Right lobe of liver (tissue), 6 donors: Measurements from ENCODE around the gene CEP95. TPM values are rescaled to one million over a fixed set of nuclear protein-coding genes. Genes with fewer than 3 reads are reported as not detected.

Source experiments
- ATAC-seq, 4 donors: fragments of 200-7000 bp; cut with Tn5 transposase; one replicate each; pipeline ENCODE4 v1.9.1; 2020; ENCODE audit warnings: mild to moderate bottlenecking in 4 of 4, moderate library complexity in 4 of 4
- DNase-seq, 3 donors: peaks; one replicate each; pipeline ENCODE4 v3.0.0-alpha.2; 2020
- H3K27ac ChIP-seq, 3 donors: fragments of 200-600 bp; one replicate each; pipeline ENCODE4 v1.8.0; 2022
- H3K27me3 ChIP-seq, 2 donors: fragments of 200-600 bp; one replicate each; pipeline ENCODE4 v1.8.0; 2022
- H3K36me3 ChIP-seq, 4 donors: fragments of 200-600 bp; sonication (generic) in 1 of 4; one replicate each; pipeline versions ENCODE4 v1.5.1 to v1.8.0; 2017 to 2022; ENCODE audit warnings: control low read depth in 1 of 4
- H3K4me1 ChIP-seq, 4 donors: fragments of 200-600 bp; sonication (generic) in 1 of 4; one replicate each; pipeline versions ENCODE4 v1.5.1 to v1.8.0; 2017 to 2022; ENCODE audit warnings: control low read depth in 1 of 4
- H3K4me3 ChIP-seq, 3 donors: fragments of 200-600 bp; one replicate each; pipeline ENCODE4 v1.8.0; 2022
- H3K9me3 ChIP-seq, 4 donors: fragments of 200-600 bp; sonication (generic) in 1 of 4; one replicate each; pipeline versions ENCODE4 v1.5.1 to v1.8.0; 2017 to 2022; ENCODE audit warnings: control low read depth in 1 of 4
- CTCF ChIP-seq, 4 donors: fragments of 200-600 bp in 3 of 4; fragments of 450-650 bp in 1 of 4; IDR thresholded peaks; one replicate each; pipeline versions ENCODE4 v1.5.1 to v1.8.0; 2016 to 2022; ENCODE audit warnings: antibody characterized with exemption in 4 of 4, mild to moderate bottlenecking in 2 of 4
- POLR2A ChIP-seq: fragments of 450-650 bp; IDR thresholded peaks from one replicate; pipeline ENCODE4 v1.6.1; 2017; ENCODE audit warnings: antibody characterized with exemption, mild to moderate bottlenecking
- WGBS: methylation state at CpG from one replicate; pipeline ENCODE4 v1.1.6; 2018; ENCODE audit warnings: low coverage, low lambda C conversion rate; ENCODE audit not compliant: insufficient coverage; ENCODE audit errors: missing lambda C conversion rate; 5-methylcytosine and 5-hydroxymethylcytosine counted together
- intact Hi-C, 2 donors: fragments of 100-400 bp; cut with DNase I; formaldehyde crosslinking; loops; one replicate each; pipeline versions ENCODE4 v1.11.2 to v1.14.1; 2022
- total RNA-seq, 6 experiments: library from RNA; depleted of rRNA in 2 of 6; stranded (reverse); fragments of >200 nt in 2 of 6; fragmentation: NEBNext Ultra II Directional in 3 of 6; extraction: Animal tissue kit (Norgen Biotek cat#: 25700) in 3 of 6; gene quantifications; one replicate each; pipeline versions ENCODE4 v1.1.0 to v1.2.4, GENCODE V29; 2016 to 2023
- donor health status: DM: no; HTN: yes; CAD: no.
- donor health status: DM: no; HTN: no; CAD: no.
- donor health status: DM: no; HTN: no; CAD: no.
- donor health status: DM: no; HTN: yes; CAD: no.
- donor health status: DM: no; HTN: yes; CAD: no.

Gene CEP95
- total RNA-seq, 6 experiments from 2014 or later = 11.0 to 27.6 (median 14.0) TPM

GRCh38 chr17:64471440-64471839, 35.3 kb upstream of the CEP95 start:
- no peaks in the 10 kb centered on the region for H3K4me1 ChIP-seq
- H3K9me3 ChIP-seq = no peaks in the 10 kb centered on the region
- H3K27me3 ChIP-seq = no peaks in the 10 kb centered on the region
- 89% methylated on average over 3 of the region's 3 CpGs for WGBS
- no peak overlapping the region for H3K27ac ChIP-seq
- no peaks in the 10 kb centered on the region for H3K36me3 ChIP-seq
- no peak overlapping the region for H3K4me3 ChIP-seq
- TF ChIP-seq POLR2A (no peak), CTCF (IDR thresholded peaks at IDR 0.05) (no peak)
- DNase-seq = no peak
- no peak for ATAC-seq
- intact Hi-C loops = no loop called here

- no peak overlapping the region for H3K4me3 ChIP-seq
- H3K9me3 ChIP-seq = no peaks in the 10 kb centered on the region
- H3K4me1 ChIP-seq = no peaks in the 10 kb centered on the region
- H3K27ac ChIP-seq = no peak overlapping the region
- DNase-seq = no peak
- ATAC-seq = no peak
- H3K36me3 ChIP-seq = no peaks in the 10 kb centered on the region
- WGBS = 88% methylated on average over 2 of the region's 2 CpGs
- intact Hi-C loops = no loop called here
- TF ChIP-seq POLR2A (no peak), CTCF (IDR thresholded peaks at IDR 0.05) (no peak)
- H3K27me3 ChIP-seq = no peaks in the 10 kb centered on the region
These were observed 34.2 kb upstream of the CEP95 start for GRCh38 chr17:64472564-64472963.

DNA sequence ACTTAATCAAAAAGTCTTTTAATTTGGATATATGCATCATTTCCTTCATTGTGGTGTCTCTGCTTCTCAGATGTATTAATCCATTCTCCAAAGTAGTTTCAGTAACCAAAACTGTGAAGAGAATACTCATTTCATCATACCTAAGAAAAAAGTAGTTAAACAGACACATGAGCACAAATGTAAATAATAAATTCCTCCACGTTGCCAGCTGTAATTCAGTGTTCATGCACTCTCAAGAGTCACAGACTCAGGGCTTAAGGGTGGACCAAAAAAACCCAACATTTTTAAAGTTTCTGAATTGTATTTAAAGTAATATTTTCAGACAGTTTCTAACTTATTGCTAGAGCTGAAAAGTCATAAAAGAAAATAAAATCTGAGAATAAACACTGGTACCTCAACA, 28.9 kb upstream of the CEP95 start:
- Histone ChIP-seq H3K4me3 (no peak overlapping the region), H3K4me1 (no peaks in the 10 kb centered on the region), H3K36me3 (peaks cover 0 to 12% (median 2%) of the 10 kb centered on the region in 4 donors), H3K9me3 (no peaks in the 10 kb centered on the region), H3K27ac (no peak overlapping the region), H3K27me3 (no peaks in the 10 kb centered on the region)
- DNase-seq (no peak), ATAC-seq (no peak)
- no peak for TF ChIP-seq POLR2A
- TF ChIP-seq CTCF (IDR thresholded peaks at IDR 0.05) = no peak
- WGBS = 21% methylated on average over 1 of the region's 1 CpG
- intact Hi-C loops = no loop called here

DNA sequence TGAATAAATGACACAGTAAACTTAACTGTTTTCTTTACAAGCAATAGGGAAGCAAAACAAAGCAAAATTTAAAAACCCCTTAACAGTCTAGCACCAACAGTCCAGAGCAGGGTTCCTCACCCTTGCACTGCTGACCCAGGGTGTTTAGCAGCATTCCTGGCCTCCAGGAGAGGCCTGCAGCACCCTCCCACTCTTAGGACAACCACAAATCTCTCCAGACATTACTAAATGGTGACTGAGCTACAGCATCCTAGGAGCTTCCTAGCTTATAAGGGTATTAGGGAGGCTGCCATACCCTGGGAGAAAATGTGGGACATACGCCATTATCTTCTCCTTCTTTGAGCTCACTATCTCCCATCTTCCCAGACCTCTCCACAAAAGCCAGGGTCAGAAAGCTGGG, 25.8 kb upstream of the CEP95 start:
- peaks cover 0 to 22% (median 4%) of the 10 kb centered on the region in 4 donors for H3K36me3 ChIP-seq
- no peaks in the 10 kb centered on the region for H3K9me3 ChIP-seq
- ATAC-seq (no peak), DNase-seq (no peak)
- no peak overlapping the region for H3K4me3 ChIP-seq
- 100% methylated on average over 1 of the region's 1 CpG for WGBS
- TF ChIP-seq POLR2A (no peak), CTCF (IDR thresholded peaks at IDR 0.05) (no peak)
- no peaks in the 10 kb centered on the region for H3K27me3 ChIP-seq
- H3K4me1 ChIP-seq = no peaks in the 10 kb centered on the region
- no peak overlapping the region for H3K27ac ChIP-seq
- intact Hi-C loops = no loop called here

DNA sequence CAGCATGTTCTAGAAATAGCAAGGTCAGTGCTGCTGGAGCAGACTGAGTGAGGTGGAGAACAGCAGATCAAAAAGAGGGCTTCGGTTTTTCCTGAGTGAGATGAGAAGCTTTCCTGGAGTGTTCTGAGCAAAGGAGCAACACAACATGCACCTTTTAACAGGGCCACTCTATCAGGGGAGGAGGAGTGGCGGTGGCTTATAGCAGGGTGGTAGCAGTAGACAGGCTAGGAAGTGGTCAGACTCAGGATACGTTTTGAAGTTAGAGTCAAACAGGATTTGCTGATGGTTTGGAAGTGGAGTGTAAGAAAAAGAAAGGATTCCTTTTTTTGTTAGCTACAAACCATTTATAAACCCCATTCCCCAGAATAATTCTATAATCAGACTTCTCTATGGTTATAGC, 22.4 kb upstream of the CEP95 start:
- intact Hi-C loops = no loop called here
- no peak for ATAC-seq
- 83% methylated on average over 3 of the region's 3 CpGs for WGBS
- Histone ChIP-seq H3K4me3 (no peak overlapping the region), H3K36me3 (peaks cover 0 to 27% (median 4%) of the 10 kb centered on the region in 4 donors), H3K9me3 (no peaks in the 10 kb centered on the region), H3K27me3 (no peaks in the 10 kb centered on the region), H3K27ac (no peak overlapping the region), H3K4me1 (no peaks in the 10 kb centered on the region)
- TF ChIP-seq CTCF (IDR thresholded peaks at IDR 0.05) (no peak), POLR2A (no peak)
- DNase-seq = no peak
